Measurements from ENCODE around the gene ARHGAP35.
"Not testable (repeated sequence)": the region's sequence is repeated elsewhere in the genome, so short reads cannot be mapped to it uniquely, and the experiment has no call there.

ARHGAP35 gene

DNA sequence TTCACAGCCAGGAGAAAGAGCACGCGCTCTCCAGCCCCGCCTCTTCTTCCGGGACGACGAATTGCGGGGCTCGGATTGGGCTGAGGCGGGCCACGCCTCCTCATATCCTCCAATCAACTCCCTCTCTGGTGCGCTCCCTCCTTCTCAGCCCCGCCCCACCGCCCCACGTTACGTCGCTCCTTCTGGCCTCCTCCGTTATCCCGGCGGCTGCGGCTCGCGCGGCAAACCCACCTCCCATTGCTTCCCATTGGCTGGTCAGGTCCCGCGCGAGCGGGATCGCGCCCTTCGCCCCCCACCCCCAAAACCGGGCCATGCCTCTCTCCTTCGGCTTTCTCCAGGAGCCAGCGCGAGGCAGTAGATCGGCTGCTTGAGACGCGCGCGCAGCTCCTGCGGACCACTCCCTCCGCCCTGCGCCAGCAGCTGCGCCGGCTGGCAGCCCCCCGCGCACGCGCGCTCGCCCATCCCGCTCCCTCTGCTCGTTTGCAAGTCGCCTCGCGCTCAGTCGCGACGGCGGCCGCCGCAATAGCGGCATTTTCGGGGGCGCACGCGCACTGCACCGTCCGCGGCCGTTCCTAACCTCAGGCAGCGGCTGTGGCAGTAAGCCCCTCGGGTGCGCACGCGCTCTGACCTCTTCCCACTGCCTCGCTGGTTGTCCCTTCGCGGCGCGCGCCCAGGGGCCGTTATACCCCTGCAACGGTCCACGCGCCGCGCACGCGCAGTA is 512 bp upstream of the ARHGAP35 start:
- H3K4me3 ChIP-seq (ENCODE audit: low read length in 2 of 2) = peak overlapping the region; percentile 85 to 86
- no peaks in the 10 kb centered on the region for H3K27me3 ChIP-seq (ENCODE audit: control insufficient read depth in 1 of 2, insufficient read depth in 2 of 2, low read length in 2 of 2)
- H3K4me1 ChIP-seq (ENCODE audit: control insufficient read depth, insufficient read depth, low read length) = peaks cover 58% of the 10 kb centered on the region
- peak overlapping the region; percentile 87 for H3K27ac ChIP-seq (ENCODE audit: low read length)
- peak overlapping the region; percentile 78 to 80 for H3K9ac ChIP-seq (ENCODE audit: low read length in 2 of 2)
- no peaks in the 10 kb centered on the region for H3K36me3 ChIP-seq (ENCODE audit: control insufficient read depth in 2 of 2, insufficient read depth in 2 of 2, low read length in 2 of 2)
- H3K9me3 ChIP-seq (ENCODE audit: control insufficient read depth in 2 of 2, low read length in 2 of 2) = no peaks in the 10 kb centered on the region

DNA sequence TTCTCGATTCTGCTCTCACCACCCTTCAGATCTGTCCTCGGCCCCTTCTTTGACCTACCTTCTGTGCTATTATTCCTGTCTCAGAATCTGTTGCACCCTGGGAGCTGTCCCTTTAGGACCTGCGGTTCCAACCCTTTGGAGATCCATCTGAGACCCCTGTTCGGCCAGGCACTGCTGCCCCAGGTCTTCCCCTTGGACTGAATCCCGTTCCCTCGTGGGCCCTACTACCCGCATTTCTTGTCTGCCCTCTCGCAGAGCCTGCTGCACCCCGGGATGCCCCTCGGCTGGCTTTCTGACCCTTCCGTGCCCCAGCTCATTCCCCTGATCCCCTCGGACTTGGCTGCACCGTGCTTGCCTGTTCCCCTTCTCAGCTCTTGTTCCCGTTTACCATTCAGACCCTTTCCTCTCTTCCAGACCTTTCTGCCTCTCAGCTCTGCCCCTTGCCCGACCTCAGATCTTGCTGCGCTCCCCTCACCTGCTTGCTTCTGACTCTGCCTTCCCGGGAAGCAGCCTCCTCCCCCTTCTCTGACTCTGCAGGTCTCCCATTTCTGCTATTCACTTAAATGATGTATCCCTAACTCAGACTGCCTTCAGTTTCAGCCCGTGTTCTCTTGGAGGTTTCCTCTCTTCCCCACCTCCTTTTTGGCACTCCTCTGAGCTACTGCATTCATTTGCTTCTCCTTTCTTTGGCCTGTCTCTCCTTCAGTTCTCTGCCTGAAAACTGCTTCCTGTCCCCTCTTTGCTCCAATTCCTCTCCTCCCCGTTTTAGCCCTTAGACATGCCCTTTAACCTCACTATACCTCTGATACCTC is 1.1 kb downstream of the ARHGAP35 start:
- Histone ChIP-seq H3K9ac (ENCODE audit: low read length in 2 of 2) (peak overlapping the region; percentile 55 to 64), H3K36me3 (ENCODE audit: control insufficient read depth in 2 of 2, insufficient read depth in 2 of 2, low read length in 2 of 2) (no peaks in the 10 kb centered on the region), H3K27me3 (ENCODE audit: control insufficient read depth in 1 of 2, insufficient read depth in 2 of 2, low read length in 2 of 2) (no peaks in the 10 kb centered on the region), H3K4me1 (ENCODE audit: control insufficient read depth, insufficient read depth, low read length) (peaks cover 49% of the 10 kb centered on the region), H3K9me3 (ENCODE audit: control insufficient read depth in 2 of 2, low read length in 2 of 2) (no peaks in the 10 kb centered on the region), H3K4me3 (ENCODE audit: low read length in 2 of 2) (peak overlapping the region; percentile 76 to 80), H3K27ac (ENCODE audit: low read length) (peak overlapping the region; percentile 69)

DNA sequence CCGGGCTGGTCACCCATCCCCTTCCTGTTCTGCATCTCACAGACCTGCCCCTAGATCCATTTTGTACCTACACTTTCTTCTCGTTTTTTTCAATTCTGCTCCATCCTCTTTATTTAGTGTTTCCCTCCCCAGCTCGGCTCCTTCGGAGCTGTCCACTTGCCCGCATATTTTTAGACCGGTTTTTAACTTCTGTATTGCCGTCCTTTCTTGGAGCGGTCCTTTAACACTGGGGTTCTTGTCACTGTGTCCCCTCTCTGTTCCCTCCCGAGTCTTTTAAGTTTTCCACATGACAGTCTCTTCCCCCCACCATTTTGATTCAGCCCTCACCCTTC is 1.7 kb downstream of the ARHGAP35 start:
- peak overlapping the region; percentile 76 to 80 for H3K4me3 ChIP-seq (ENCODE audit: low read length in 2 of 2)
- H3K4me1 ChIP-seq (ENCODE audit: control insufficient read depth, insufficient read depth, low read length) = peaks cover 49% of the 10 kb centered on the region
- H3K27me3 ChIP-seq (ENCODE audit: control insufficient read depth in 1 of 2, insufficient read depth in 2 of 2, low read length in 2 of 2) = no peaks in the 10 kb centered on the region
- peak overlapping the region; percentile 69 for H3K27ac ChIP-seq (ENCODE audit: low read length)
- peak overlapping the region; percentile 55 to 64 for H3K9ac ChIP-seq (ENCODE audit: low read length in 2 of 2)
- H3K36me3 ChIP-seq (ENCODE audit: control insufficient read depth in 2 of 2, insufficient read depth in 2 of 2, low read length in 2 of 2) = no peaks in the 10 kb centered on the region
- H3K9me3 ChIP-seq (ENCODE audit: control insufficient read depth in 2 of 2, low read length in 2 of 2) = no peaks in the 10 kb centered on the region

DNA sequence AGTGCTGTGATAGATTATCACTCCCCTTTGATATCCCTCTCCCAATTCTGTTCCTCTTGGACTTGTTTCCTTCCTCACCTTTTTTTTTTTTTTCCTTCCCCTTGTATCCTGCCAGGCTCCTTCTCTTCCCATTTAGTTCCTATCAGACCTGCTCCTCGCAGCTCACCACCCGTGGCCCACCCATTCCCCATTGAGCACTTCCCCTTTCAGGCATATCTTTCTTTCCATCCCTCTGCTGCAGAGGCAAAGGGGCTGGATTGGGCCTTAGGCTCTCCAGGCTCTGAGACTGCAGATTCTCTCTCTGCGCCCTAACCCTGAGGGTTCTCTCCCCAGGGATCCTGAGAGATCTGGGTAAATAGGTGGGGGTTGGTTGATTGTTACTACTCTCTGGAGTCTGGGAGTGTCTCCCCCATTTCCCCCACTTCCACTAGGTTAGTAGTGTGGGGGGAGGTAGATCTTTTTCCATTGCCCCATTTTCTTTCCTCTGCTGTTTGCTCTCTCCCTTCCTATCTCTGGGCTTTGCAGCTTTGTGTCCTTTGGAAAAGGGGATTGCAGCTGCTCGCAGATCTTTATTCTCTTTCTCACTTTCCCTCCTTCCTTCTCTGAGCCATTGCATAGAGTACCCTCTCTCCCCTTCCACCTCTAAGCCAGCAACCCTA is 2.3 kb downstream of the ARHGAP35 start:
- Histone ChIP-seq H3K27ac (ENCODE audit: low read length) (peak overlapping the region; percentile 69), H3K4me3 (ENCODE audit: low read length in 2 of 2) (peak overlapping the region in 1 of 2 donors; percentile 80), H3K9ac (ENCODE audit: low read length in 2 of 2) (peak overlapping the region; percentile 29 to 55), H3K4me1 (ENCODE audit: control insufficient read depth, insufficient read depth, low read length) (peaks cover 49% of the 10 kb centered on the region), H3K27me3 (ENCODE audit: control insufficient read depth in 1 of 2, insufficient read depth in 2 of 2, low read length in 2 of 2) (no peaks in the 10 kb centered on the region), H3K9me3 (ENCODE audit: control insufficient read depth in 2 of 2, low read length in 2 of 2) (no peaks in the 10 kb centered on the region), H3K36me3 (ENCODE audit: control insufficient read depth in 2 of 2, insufficient read depth in 2 of 2, low read length in 2 of 2) (no peaks in the 10 kb centered on the region)

DNA sequence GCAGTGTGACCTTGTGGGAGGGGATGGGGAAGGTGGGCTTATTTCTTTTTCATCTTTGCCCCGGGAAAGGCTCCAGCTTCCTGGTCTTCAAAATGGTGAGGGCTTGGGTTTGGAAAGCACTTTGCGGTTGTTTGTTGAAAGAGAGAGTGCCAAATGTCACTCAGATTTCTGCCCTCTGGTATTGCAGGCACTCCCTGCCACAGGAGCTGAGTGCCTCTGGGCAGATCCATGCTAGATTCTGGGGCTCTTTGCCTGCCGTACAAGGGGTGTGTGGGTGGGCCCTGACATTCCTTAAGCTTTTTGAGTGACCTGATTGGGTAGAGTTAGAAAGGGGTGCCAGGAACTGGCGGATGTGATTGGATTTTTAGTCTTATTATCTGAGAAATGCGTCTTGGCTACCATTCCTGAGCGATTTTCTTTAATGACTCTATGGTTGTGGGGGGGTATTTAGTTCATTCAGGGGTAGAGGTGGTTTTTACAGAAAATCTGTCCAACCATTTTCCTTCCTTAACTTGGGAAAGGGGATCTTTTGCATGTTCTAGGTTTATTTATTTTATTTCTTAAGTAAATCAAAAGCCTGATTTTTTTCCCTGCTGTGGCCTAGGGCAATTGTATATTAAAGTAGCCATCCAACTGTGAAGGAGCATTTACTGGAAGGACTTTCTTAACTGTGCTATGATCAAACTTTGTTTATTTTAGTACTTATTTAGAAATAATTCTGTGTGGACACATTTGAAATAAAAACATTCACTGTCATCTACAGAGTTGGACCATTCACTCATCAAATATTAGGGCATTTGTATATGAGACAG is 3.2 kb downstream of the ARHGAP35 start:
- H3K36me3 ChIP-seq (ENCODE audit: control insufficient read depth in 2 of 2, insufficient read depth in 2 of 2, low read length in 2 of 2) = no peaks in the 10 kb centered on the region
- H3K4me1 ChIP-seq (ENCODE audit: control insufficient read depth, insufficient read depth, low read length) = peaks cover 49% of the 10 kb centered on the region
- peak overlapping the region in 1 of 2 donors; percentile 36 for H3K9ac ChIP-seq (ENCODE audit: low read length in 2 of 2)
- H3K27me3 ChIP-seq (ENCODE audit: control insufficient read depth in 1 of 2, insufficient read depth in 2 of 2, low read length in 2 of 2) = no peaks in the 10 kb centered on the region
- H3K27ac ChIP-seq (ENCODE audit: low read length) = peak overlapping the region; percentile 69
- H3K4me3 ChIP-seq (ENCODE audit: low read length in 2 of 2) = peak overlapping the region in 1 of 2 donors; percentile 80
- no peaks in the 10 kb centered on the region for H3K9me3 ChIP-seq (ENCODE audit: control insufficient read depth in 2 of 2, low read length in 2 of 2)

DNA sequence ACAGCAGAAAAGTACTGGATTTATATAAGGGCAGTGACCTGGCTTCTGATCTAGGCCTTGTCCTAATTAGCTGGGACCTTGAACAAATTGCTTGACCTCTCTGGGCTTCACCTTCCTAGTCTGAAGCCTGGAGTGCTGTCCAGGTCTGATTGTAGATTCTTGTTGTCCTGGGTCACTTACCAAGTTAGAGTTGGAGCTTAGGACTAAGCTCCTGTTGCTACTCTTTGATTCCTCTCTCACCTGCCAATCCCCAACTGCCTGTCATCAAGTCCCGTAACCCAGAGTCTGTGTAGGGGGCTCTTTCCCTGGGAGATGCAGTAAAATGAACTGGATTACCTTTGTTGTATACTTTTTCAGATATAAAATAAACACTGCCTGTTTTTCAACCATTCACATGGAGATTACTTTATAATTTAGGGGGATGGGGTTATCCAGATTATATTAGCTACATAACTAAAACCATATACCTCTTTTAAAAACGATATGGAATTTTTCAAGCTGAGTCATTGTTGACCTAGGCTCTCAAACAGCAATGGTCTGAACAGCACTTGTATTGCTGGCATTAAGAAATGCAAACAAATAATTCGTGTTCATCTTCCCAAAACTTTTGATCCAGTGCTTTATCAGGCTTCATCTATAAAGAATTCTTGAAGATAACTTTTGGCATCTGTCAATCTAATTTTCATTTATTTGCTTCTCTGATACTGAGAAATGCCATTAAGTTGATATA is 5.8 kb downstream of the ARHGAP35 start:
- no peak overlapping the region for H3K27ac ChIP-seq (ENCODE audit: low read length)
- H3K9me3 ChIP-seq (ENCODE audit: control insufficient read depth in 2 of 2, low read length in 2 of 2) = no peaks in the 10 kb centered on the region
- no peaks in the 10 kb centered on the region for H3K36me3 ChIP-seq (ENCODE audit: control insufficient read depth in 2 of 2, insufficient read depth in 2 of 2, low read length in 2 of 2)
- H3K4me1 ChIP-seq (ENCODE audit: control insufficient read depth, insufficient read depth, low read length) = peaks cover 39% of the 10 kb centered on the region
- no peak overlapping the region for H3K9ac ChIP-seq (ENCODE audit: low read length in 2 of 2)
- H3K27me3 ChIP-seq (ENCODE audit: control insufficient read depth in 1 of 2, insufficient read depth in 2 of 2, low read length in 2 of 2) = no peaks in the 10 kb centered on the region
- H3K4me3 ChIP-seq (ENCODE audit: low read length in 2 of 2) = no peak overlapping the region

DNA sequence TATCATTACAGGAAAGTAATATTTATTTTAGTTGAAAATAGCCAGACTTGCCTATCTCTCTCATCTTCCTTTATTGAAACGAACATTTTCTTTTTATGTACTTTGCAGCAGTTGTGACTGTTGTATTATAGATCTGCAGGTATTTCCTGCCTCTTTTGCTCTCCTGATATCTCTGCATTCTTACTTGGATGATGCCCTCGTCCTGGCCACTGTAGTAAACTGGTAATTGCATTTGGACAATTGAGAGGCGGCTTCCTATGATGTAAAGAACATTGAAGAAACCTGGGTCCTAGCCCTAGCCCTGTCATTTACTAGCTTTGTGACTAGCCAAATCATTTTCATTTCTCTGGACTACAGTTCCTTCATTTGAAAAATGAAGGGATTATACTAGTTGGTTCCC is 6.4 kb downstream of the ARHGAP35 start:
- Histone ChIP-seq H3K4me1 (ENCODE audit: control insufficient read depth, insufficient read depth, low read length) (peaks cover 33% of the 10 kb centered on the region), H3K4me3 (ENCODE audit: low read length in 2 of 2) (no peak overlapping the region), H3K27me3 (ENCODE audit: control insufficient read depth in 1 of 2, insufficient read depth in 2 of 2, low read length in 2 of 2) (no peaks in the 10 kb centered on the region), H3K27ac (ENCODE audit: low read length) (no peak overlapping the region), H3K9me3 (ENCODE audit: control insufficient read depth in 2 of 2, low read length in 2 of 2) (no peaks in the 10 kb centered on the region), H3K36me3 (ENCODE audit: control insufficient read depth in 2 of 2, insufficient read depth in 2 of 2, low read length in 2 of 2) (no peaks in the 10 kb centered on the region), H3K9ac (ENCODE audit: low read length in 2 of 2) (no peak overlapping the region)

DNA sequence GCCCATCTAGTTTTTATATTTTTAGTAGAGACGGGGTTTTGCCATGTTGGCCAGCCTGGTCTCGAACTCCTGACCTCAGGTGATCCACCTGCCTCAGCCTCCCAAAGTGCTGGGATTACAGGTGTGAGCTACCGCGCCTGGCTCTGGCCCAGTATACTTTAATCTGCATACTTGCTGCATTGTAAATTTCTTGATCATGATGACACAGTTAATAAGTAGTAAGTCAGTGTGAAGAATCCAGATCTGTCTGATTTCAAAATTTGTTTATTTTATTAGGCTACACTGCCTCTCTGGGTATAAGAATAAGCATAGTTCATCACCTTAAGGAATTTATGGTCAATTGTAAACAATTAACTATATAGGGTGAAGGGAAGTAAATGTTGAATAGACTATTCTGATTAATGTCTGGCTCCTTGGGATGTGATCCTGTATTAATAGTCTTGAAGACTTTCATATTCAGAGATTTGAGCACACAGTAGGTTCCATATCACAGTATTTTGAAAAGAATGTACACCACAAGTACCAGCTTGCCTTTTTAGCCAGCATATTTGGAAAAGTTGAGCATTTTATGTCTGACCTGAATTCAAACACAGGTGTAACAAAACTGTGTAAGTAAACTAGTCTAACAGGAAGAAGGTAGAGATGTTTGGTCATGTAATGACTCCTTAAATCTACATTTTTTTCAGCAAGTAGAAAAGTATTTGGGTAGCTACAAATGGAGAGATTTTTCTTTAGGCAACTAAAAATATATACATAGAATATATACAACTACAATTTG is 7.4 kb downstream of the ARHGAP35 start:
- H3K4me3 ChIP-seq (ENCODE audit: low read length in 2 of 2) = no peak overlapping the region
- no peaks in the 10 kb centered on the region for H3K27me3 ChIP-seq (ENCODE audit: control insufficient read depth in 1 of 2, insufficient read depth in 2 of 2, low read length in 2 of 2)
- H3K9me3 ChIP-seq (ENCODE audit: control insufficient read depth in 2 of 2, low read length in 2 of 2) = no peaks in the 10 kb centered on the region
- no peak overlapping the region for H3K27ac ChIP-seq (ENCODE audit: low read length)
- H3K9ac ChIP-seq (ENCODE audit: low read length in 2 of 2) = no peak overlapping the region
- peaks cover 23% of the 10 kb centered on the region for H3K4me1 ChIP-seq (ENCODE audit: control insufficient read depth, insufficient read depth, low read length)
- no peaks in the 10 kb centered on the region for H3K36me3 ChIP-seq (ENCODE audit: control insufficient read depth in 2 of 2, insufficient read depth in 2 of 2, low read length in 2 of 2)

DNA sequence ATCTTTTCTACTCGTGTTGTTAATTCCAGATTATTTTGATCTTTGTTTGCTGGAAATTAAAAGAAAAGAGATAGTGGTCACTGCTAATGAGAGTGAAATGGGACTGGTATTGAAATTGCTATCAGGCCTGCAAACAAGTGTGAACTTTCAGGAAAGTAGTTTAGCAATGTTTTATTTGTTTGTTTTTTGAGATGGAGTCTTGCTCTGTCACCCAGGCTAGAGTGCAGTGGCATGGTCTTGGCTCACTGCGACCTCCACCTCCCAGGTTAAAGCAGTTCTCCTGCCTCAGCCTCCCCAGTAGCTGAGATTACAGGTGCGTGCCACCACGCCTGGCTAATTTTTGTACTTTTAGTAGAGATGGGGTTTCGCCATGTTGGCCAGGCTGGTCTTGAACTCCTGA is 10.4 kb downstream of the ARHGAP35 start:
- H3K9me3 ChIP-seq (ENCODE audit: control insufficient read depth in 2 of 2, low read length in 2 of 2); H3K27me3 ChIP-seq (ENCODE audit: control insufficient read depth in 1 of 2, insufficient read depth in 2 of 2, low read length in 2 of 2); H3K4me3 ChIP-seq (ENCODE audit: low read length in 2 of 2); H3K36me3 ChIP-seq (ENCODE audit: control insufficient read depth in 2 of 2, insufficient read depth in 2 of 2, low read length in 2 of 2); H3K9ac ChIP-seq (ENCODE audit: low read length in 2 of 2); H3K27ac ChIP-seq (ENCODE audit: low read length); H3K4me1 ChIP-seq (ENCODE audit: control insufficient read depth, insufficient read depth, low read length): not testable (repeated sequence)

Measured in stomach smooth muscle (tissue), 2 donors.